Muscle layer of colon (tissue), 2 donors: ENCODE measurements around the gene STT3B.

Source experiments
- H3K27ac ChIP-seq: one replicate; pipeline ENCODE4 v1.7.0; 2013; ENCODE audit warnings: low read depth, mild to moderate bottlenecking, low read length, moderate library complexity
- H3K27me3 ChIP-seq, 2 donors: one replicate each; pipeline ENCODE4 v1.7.0; 2013; ENCODE audit warnings: low read length in 2 of 2, mild to moderate bottlenecking in 2 of 2; ENCODE audit not compliant: insufficient read depth in 2 of 2, control insufficient read depth in 1 of 2
- H3K36me3 ChIP-seq: one replicate; pipeline ENCODE4 v1.7.0; 2013; ENCODE audit warnings: mild to moderate bottlenecking, low read length; ENCODE audit not compliant: insufficient read depth
- H3K4me1 ChIP-seq: one replicate; pipeline ENCODE4 v1.7.0; 2013; ENCODE audit warnings: mild to moderate bottlenecking, low read length; ENCODE audit not compliant: insufficient read depth
- H3K4me3 ChIP-seq, 2 donors: one replicate each; pipeline ENCODE4 v1.7.0; 2013; ENCODE audit warnings: low read length in 2 of 2, low read depth in 1 of 2, mild to moderate bottlenecking in 1 of 2, moderate library complexity in 1 of 2
- H3K9ac ChIP-seq: one replicate; pipeline ENCODE4 v1.7.0; 2013; ENCODE audit warnings: low read length
- H3K9me3 ChIP-seq: one replicate; pipeline ENCODE4 v1.7.0; 2013; ENCODE audit warnings: mild to moderate bottlenecking, low read length
- donor health status: abdominal sarcoma.
- donor health status: Adenocarcinoma of cecum.

STT3B gene

DNA sequence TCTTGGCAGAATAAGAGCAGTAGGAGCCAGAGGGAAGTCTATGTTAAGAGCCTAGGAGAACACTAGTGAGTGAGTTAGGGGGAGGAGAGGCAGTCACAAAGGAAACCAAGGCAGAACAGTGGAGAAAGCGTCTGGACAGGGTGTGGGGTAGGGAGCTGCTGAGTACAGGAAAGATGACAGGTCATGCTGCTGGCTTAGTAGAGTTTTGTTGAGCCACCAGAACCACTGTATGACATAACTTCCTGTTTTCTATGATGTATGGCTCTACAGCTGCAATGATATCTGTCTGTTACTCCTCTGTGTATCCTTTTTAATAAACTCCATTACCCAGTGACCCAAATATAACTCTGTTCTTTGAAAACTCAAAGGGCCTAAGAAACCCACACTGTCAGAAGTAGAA lies 10.6 kb upstream of the STT3B start:
- Histone ChIP-seq H3K4me1 (no peaks in the 10 kb centered on the region), H3K36me3 (no peaks in the 10 kb centered on the region), H3K9ac (no peak overlapping the region), H3K27me3 (no peaks in the 10 kb centered on the region), H3K4me3 (no peak overlapping the region), H3K27ac (no peak overlapping the region), H3K9me3 (no peaks in the 10 kb centered on the region)

DNA sequence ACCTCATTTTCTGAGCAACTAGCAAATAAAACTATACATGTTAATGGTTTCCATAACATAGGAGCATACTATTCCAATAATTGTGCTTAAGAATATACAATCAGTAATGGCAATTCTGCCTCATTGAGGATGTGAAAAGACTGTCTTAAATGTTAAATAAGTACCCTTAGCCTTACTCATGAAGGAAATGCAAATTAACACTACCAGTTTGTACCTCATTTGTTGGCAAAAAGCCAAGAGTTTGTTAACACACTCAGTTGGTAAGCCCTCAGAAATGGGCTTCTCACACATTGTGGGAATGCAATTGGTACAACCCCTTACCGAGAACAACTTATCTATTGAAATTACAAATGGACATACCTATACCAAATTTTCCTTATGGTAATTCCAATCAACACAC lies 9.2 kb upstream of the STT3B start:
- Histone ChIP-seq H3K9ac (no peak overlapping the region), H3K27me3 (no peaks in the 10 kb centered on the region), H3K4me3 (no peak overlapping the region), H3K36me3 (no peaks in the 10 kb centered on the region), H3K9me3 (no peaks in the 10 kb centered on the region), H3K4me1 (no peaks in the 10 kb centered on the region), H3K27ac (no peak overlapping the region)

DNA sequence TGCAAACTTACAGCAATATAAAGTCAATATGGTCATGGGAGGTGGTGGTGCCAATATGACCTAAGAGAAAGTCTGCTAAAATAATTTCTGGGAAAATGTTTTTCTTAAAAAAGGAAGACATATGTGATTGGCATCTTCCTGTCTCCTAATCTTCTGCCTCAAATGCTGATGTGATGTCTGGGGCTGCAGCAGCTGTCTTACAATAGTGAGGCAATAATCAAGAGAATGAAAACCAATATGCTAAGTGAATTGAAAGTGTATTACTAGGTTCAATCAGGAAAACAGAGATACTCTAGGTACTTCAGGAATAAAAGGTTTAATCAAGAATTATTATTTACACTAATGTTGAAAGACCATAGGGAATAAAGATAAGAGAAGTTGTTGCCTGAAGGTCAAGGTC lies 7.2 kb upstream of the STT3B start:
- no peaks in the 10 kb centered on the region for H3K9me3 ChIP-seq
- no peak overlapping the region for H3K27ac ChIP-seq
- H3K9ac ChIP-seq = no peak overlapping the region
- H3K4me3 ChIP-seq = no peak overlapping the region
- no peaks in the 10 kb centered on the region for H3K4me1 ChIP-seq
- H3K27me3 ChIP-seq = no peaks in the 10 kb centered on the region
- H3K36me3 ChIP-seq = no peaks in the 10 kb centered on the region

DNA sequence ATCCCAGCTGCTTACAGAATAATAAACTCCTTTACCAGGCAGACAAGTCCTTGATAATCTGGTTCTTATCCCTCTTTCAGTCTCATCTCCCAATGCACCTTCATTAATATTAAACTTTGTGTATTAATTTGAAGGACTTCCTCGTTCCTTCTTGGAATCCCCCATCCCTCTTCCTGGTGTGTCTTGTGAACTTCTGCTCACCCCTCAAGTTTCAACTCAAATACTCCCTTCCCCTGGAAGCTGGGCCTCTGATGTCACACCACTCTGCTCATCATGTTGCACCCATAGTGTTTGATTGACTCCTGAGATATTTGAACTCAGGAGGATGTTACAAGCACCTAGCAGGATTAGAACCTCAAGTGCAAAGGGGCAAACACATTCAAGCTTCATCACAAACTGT lies 3.3 kb upstream of the STT3B start:
- H3K27me3 ChIP-seq = no peaks in the 10 kb centered on the region
- H3K9me3 ChIP-seq = no peaks in the 10 kb centered on the region
- H3K4me1 ChIP-seq = peaks cover 4% of the 10 kb centered on the region
- H3K4me3 ChIP-seq = no peak overlapping the region
- H3K27ac ChIP-seq = no peak overlapping the region
- no peak overlapping the region for H3K9ac ChIP-seq
- H3K36me3 ChIP-seq = no peaks in the 10 kb centered on the region

DNA sequence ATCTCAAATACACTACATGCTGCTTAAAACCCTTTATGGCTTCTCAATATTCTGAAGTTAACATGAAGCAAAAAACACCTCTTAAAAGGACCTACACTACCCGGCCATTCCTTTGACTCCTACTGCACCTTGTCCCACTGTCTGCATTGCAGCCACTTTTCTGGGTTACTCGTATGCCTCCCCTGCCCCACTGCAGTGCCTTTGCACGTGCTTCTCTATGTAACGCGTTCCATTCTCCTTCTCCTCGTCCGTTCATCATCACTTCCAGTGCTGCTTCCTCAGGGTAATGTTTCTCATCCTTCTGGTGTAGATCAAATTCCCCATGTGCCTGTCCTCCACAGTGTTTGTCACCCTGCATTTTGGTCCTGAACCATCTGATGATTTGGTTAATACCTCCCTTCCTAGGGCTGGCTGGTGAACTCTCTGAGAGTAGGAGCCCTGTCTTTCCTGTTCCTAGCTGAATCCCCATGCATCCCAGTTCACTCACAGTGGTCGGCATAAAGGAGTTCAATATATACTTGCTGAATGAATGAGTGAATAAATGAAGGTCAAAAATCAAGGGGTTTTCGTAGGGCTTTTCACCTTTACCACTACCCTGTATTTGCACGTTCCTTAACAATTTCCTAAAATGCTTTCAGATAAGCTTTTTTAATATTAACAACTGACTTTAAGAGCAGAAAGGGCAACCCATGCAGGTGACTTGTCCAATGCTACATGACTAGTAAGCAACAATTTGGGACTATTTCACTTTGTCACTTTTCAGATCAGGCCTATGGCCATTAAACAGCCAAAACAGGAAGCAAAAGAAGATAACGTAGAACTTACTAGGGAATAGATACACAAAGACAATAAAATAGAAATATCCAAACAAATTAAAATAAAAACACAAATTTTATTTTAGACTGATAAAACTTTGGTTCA lies 2.4 kb upstream of the STT3B start:
- Histone ChIP-seq H3K27ac (no peak overlapping the region), H3K4me3 (no peak overlapping the region), H3K9ac (no peak overlapping the region)

DNA sequence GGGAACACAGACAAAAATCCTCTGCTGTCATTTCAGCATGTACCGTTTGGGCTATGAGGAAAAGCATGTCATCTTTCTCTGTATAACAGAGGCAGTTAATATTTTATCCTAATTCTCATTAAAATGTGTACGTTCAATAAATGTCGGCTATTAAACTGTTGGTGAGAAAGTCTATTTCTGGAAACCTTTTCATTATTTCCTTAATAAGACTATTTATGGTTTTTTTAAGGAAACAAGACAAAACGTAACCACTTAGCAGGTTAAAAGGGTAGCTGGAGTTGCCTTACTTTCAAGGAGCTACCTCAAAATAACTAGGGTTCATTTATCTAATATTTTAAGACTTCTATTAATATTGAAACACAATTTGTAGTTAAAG lies 1.8 kb upstream of the STT3B start:
- peak overlapping the region; percentile 94 for H3K9ac ChIP-seq
- H3K4me3 ChIP-seq = no peak overlapping the region
- no peaks in the 10 kb centered on the region for H3K36me3 ChIP-seq
- H3K4me1 ChIP-seq = peaks cover 13% of the 10 kb centered on the region
- no peaks in the 10 kb centered on the region for H3K9me3 ChIP-seq
- H3K27ac ChIP-seq = no peak overlapping the region
- H3K27me3 ChIP-seq = no peaks in the 10 kb centered on the region

More for the DNA sequence above, 2.4 kb upstream of the STT3B start:
- H3K36me3 ChIP-seq = no peaks in the 10 kb centered on the region
- peaks cover 10% of the 10 kb centered on the region for H3K4me1 ChIP-seq
- no peaks in the 10 kb centered on the region for H3K9me3 ChIP-seq
- H3K27me3 ChIP-seq = no peaks in the 10 kb centered on the region

DNA sequence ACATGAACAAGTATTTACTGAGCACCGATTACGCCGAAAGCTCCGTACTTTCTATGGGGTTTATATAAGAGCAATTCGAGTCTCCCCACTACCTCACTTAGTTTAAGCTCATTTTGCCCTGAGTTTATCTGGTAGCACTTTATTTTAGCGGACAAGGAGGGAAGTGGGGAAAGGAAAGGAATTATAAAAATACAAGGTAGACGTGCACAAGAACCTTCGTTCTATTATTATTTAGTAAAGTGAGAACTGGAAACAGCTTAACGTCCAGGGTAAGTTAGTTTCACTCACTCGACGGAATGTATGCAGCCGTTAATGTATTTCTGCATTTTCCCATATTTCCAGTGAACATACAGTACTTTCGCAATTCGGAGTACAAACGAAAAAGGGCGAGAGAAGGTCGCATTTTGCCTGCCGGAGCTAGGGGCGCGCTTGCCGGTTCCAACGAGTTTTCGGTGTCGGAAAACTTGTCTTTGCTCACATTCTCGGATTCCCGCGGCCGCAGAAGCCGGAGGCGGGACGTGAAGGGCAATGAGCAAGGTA lies 1.2 kb upstream of the STT3B start:
- no peaks in the 10 kb centered on the region for H3K36me3 ChIP-seq
- H3K9ac ChIP-seq = peak overlapping the region; percentile 94
- H3K9me3 ChIP-seq = no peaks in the 10 kb centered on the region
- H3K4me1 ChIP-seq = peaks cover 18% of the 10 kb centered on the region
- H3K27me3 ChIP-seq = no peaks in the 10 kb centered on the region
- peak overlapping the region; percentile 89 for H3K27ac ChIP-seq
- peak overlapping the region; percentile 80 to 91 for H3K4me3 ChIP-seq

DNA sequence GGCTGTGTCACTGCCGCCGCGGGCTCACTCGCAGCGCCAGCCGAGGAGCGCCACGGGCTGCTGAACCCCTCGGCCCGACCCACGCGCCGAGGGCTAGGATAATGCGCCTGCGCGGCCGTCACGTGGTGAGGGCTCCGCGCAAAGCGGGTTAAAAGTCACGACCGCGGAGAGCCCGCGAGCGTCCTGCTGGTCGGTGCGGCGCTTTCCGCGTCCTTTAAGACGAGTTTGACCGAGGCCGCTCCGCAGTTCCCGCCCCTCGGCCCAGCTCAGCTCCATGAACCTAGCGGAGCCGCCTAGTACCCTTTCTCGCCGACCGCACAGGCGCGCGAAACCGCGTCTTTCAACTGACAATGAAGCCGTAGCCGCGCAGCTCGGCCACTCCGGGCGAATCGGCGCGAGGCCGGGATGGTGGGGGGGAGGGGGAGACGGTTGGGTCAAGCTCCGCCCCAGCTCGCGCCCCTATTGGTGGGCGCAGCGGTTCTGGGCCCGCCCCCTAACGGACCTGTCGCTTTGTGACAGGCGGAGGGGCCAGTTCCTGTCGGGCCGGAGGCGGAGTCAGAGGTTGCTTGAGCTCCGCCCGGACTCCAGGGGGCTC lies 636 bp upstream of the STT3B start:
- Histone ChIP-seq H3K9ac (peak overlapping the region; percentile 94), H3K4me3 (peak overlapping the region; percentile 91 to 93), H3K27ac (peak overlapping the region; percentile 89), H3K27me3 (no peaks in the 10 kb centered on the region), H3K36me3 (no peaks in the 10 kb centered on the region), H3K4me1 (peaks cover 20% of the 10 kb centered on the region), H3K9me3 (no peaks in the 10 kb centered on the region)

DNA sequence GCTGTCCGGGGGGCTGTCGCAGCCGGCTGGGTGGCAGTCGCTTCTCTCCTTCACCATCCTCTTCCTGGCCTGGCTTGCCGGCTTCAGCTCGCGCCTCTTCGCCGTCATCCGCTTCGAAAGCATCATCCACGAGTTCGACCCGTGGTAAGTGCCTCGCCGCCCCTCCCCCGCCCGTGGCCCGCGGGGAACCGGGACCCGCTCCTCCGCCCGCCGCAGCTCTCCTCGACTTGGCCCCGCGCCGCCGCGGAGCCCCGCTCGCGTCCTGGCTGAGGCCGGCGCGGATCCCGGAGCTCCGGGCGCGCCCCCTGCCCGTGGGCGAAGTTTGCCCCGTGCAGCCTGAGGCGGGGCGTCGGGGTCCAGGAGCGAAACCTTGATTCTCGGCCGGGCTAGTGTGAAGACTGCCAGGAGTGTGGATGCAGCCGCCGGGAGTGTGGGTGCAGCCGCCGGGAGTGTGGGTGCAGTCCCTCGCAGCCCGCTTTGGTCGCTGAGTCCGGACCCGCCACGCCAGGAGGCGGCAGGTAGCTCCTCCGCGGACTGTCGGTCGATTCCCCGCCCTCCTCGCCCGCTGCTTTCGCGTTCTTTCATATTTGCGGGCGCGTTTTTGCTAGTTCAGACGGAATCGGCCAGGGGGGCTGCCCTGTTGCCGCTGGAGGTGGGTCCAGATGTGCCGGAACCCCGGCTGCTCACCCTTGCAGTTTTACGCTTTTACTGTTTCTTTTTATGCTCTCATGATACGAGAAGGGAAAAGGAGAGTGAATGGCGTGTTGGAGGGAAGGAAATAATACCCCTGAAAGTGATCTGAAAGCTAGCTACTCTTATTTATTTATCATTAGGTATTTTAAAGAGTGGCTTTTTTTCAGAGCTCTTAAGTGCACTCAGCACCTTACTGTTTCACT lies 692 bp downstream of the STT3B start:
- Histone ChIP-seq H3K27ac (peak overlapping the region; percentile 89), H3K36me3 (no peaks in the 10 kb centered on the region), H3K9me3 (no peaks in the 10 kb centered on the region), H3K4me3 (peak overlapping the region; percentile 91 to 93), H3K27me3 (no peaks in the 10 kb centered on the region), H3K9ac (peak overlapping the region; percentile 28), H3K4me1 (peaks cover 23% of the 10 kb centered on the region)

DNA sequence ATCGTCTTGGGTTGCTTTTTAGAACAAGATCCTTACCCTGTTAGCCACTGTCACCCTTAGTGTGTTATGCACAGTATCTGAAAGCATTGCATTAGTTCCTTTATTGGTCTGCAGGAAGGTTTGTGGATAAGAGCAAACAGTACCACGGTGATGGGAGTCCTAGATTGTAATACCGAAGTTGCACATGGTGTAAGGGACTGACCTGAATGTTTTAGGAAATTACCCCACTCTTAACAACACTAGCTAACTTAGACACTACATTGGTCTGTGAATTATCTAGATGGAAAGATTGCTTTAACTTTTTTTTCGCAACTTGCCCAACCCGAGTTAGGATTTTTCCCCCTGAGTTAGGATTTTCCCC lies 1.3 kb downstream of the STT3B start:
- no peaks in the 10 kb centered on the region for H3K36me3 ChIP-seq
- H3K27ac ChIP-seq = peak overlapping the region; percentile 89
- H3K4me1 ChIP-seq = peaks cover 27% of the 10 kb centered on the region

DNA sequence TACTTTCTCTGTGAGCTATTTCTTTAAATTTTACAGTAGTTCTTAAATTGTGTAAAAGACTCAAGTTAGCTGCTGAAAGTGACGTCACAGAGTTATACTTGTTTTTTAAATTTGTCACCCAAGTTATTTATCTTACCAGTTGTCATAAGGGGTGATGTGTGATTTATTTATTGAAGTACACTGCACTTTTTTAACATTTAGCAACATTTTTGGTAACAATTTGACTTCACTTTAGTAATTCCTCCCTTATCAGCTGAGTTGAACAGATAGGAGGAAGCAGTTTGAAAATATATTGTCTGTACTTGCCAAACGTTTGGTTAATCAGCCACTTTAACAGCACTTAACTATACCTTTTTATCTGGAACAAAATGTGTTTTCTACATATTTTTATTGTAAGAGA lies 3.8 kb downstream of the STT3B start:
- H3K36me3 ChIP-seq = no peaks in the 10 kb centered on the region
- peaks cover 27% of the 10 kb centered on the region for H3K4me1 ChIP-seq
- H3K9ac ChIP-seq = no peak overlapping the region
- H3K4me3 ChIP-seq = no peak overlapping the region
- H3K27ac ChIP-seq = no peak overlapping the region
- H3K27me3 ChIP-seq = no peaks in the 10 kb centered on the region
- no peaks in the 10 kb centered on the region for H3K9me3 ChIP-seq

More for the DNA sequence above, 1.3 kb downstream of the STT3B start:
- Histone ChIP-seq H3K9me3 (no peaks in the 10 kb centered on the region), H3K4me3 (peak overlapping the region; percentile 23 to 91), H3K27me3 (no peaks in the 10 kb centered on the region), H3K9ac (peak overlapping the region; percentile 28)
